WTC11 (cell line): Measurements from ENCODE around the gene GGA3. TPM values are rescaled to one million over a fixed set of nuclear protein-coding genes. Genes with fewer than 3 reads are reported as not detected.

Experiments used
- ATAC-seq: fragments of 200-7000 bp; cut with Tn5 transposase; 2 replicates; pipeline ENCODE4 v1.10.0; 2021; ENCODE audit warnings: mild to moderate bottlenecking, moderate library complexity
- CTCF ChIA-PET: fragments of 300-600 bp; sonication (Branson Sonifier 250); formaldehyde crosslinking; loops from one replicate; lab custom pipeline; 2021; ENCODE audit warnings: antibody characterized with exemption; lab: Charles Lee
- POLR2A ChIA-PET: fragments of 350-600 bp; sonication (Branson Sonifier 250); formaldehyde crosslinking; loops from one replicate; lab custom pipeline; 2021; ENCODE audit warnings: antibody characterized with exemption; lab: Charles Lee
- DNase-seq: peaks from one replicate; pipeline ENCODE4 v3.0.0; 2021; ENCODE audit warnings: low spot score
- H3K27ac Mint-ChIP-seq: 2 replicates; pipeline ENCODE4 v1.8.0; 2021; ENCODE audit warnings: mixed read lengths
- H3K27me3 Mint-ChIP-seq: 2 replicates; pipeline ENCODE4 v1.8.0; 2021; ENCODE audit warnings: low read depth, mild to moderate bottlenecking, moderate library complexity, mixed read lengths
- H3K36me3 Mint-ChIP-seq: 2 replicates; pipeline ENCODE4 v1.8.0; 2021; ENCODE audit warnings: mixed read lengths
- H3K4me1 Mint-ChIP-seq: 2 replicates; pipeline ENCODE4 v1.8.0; 2022; ENCODE audit warnings: mixed read lengths
- H3K4me3 Mint-ChIP-seq: 2 replicates; pipeline ENCODE4 v1.8.0; 2021; ENCODE audit warnings: mild to moderate bottlenecking, moderate library complexity, mixed read lengths
- H3K9me3 Mint-ChIP-seq: 2 replicates; pipeline ENCODE4 v1.8.0; 2021; ENCODE audit warnings: mixed read lengths
- AR ChIP-seq: fragments of 250-450 bp; sonication (Bioruptor Pico); IDR thresholded peaks from 2 replicates; pipeline ENCODE4 v1.9.0; 2021; ENCODE audit warnings: mild to moderate bottlenecking
- ATF3 ChIP-seq: sonication (generic); formaldehyde crosslinking; conservative IDR thresholded peaks from 2 replicates; pipeline ENCODE4 v1.8.1; 2022; ENCODE audit warnings: mild to moderate bottlenecking, missing genetic modification reagents
- E2F5 ChIP-seq: sonication (generic); formaldehyde crosslinking; IDR thresholded peaks from 2 replicates; pipeline ENCODE4 v1.8.1; 2022; ENCODE audit warnings: mild to moderate bottlenecking, moderate library complexity, missing genetic modification reagents
- EMX1 ChIP-seq: fragments of 250-450 bp; sonication (Bioruptor Pico); IDR thresholded peaks from 2 replicates; pipeline ENCODE4 v1.8.0; 2021; ENCODE audit warnings: mild to moderate bottlenecking
- ESRRA ChIP-seq: sonication (generic); formaldehyde crosslinking; IDR thresholded peaks from 2 replicates; pipeline ENCODE4 v1.8.1; 2022; ENCODE audit warnings: mild to moderate bottlenecking, missing genetic modification reagents, borderline replicate concordance
- FOXJ3 ChIP-seq: sonication (generic); formaldehyde crosslinking; IDR thresholded peaks from 2 replicates; pipeline ENCODE4 v1.9.0; 2021; ENCODE audit warnings: missing genetic modification reagents, mild to moderate bottlenecking, borderline replicate concordance
- FOXP1 ChIP-seq: sonication (generic); formaldehyde crosslinking; IDR thresholded peaks from 2 replicates; pipeline ENCODE4 v1.8.0; 2022; ENCODE audit warnings: missing genetic modification reagents, mild to moderate bottlenecking, moderate library complexity, borderline replicate concordance
- GRHL2 ChIP-seq: fragments of 250-450 bp; sonication (Bioruptor Pico); IDR thresholded peaks from 2 replicates; pipeline ENCODE4 v1.8.0; 2022; ENCODE audit warnings: mild to moderate bottlenecking, moderate library complexity; ENCODE audit not compliant: insufficient replicate concordance, severe bottlenecking
- GTF2I ChIP-seq: fragments of 250-450 bp; sonication (Bioruptor Pico); conservative IDR thresholded peaks from 2 replicates; pipeline ENCODE4 v1.4.0; 2021; ENCODE audit warnings: mild to moderate bottlenecking
- HMGXB4 ChIP-seq: sonication (generic); formaldehyde crosslinking; IDR thresholded peaks from 2 replicates; pipeline ENCODE4 v1.8.1; 2023; ENCODE audit warnings: mild to moderate bottlenecking, moderate library complexity, missing genetic modification reagents
- JAZF1 ChIP-seq: fragments of 250-450 bp; sonication (Bioruptor Pico); IDR thresholded peaks from 2 replicates; pipeline ENCODE4 v1.9.0; 2021; ENCODE audit warnings: moderate library complexity, mild to moderate bottlenecking, inconsistent platforms
- MAX ChIP-seq: sonication (generic); formaldehyde crosslinking; IDR thresholded peaks from 2 replicates; pipeline ENCODE4 v1.8.0; 2022; ENCODE audit warnings: mild to moderate bottlenecking, missing genetic modification reagents
- RORB ChIP-seq: fragments of 250-450 bp; sonication (Bioruptor Pico); IDR thresholded peaks from 2 replicates; pipeline ENCODE4 v1.9.0; 2021; ENCODE audit warnings: mild to moderate bottlenecking
- TEAD1 ChIP-seq: sonication (generic); formaldehyde crosslinking; IDR thresholded peaks from 2 replicates; pipeline ENCODE4 v1.8.0; 2022; ENCODE audit warnings: mild to moderate bottlenecking, missing genetic modification reagents
- USF1 ChIP-seq: sonication (generic); formaldehyde crosslinking; IDR thresholded peaks from 2 replicates; pipeline ENCODE4 v1.8.0; 2022; ENCODE audit warnings: mild to moderate bottlenecking, missing genetic modification reagents
- ZBTB21 ChIP-seq: sonication (generic); formaldehyde crosslinking; IDR thresholded peaks from 2 replicates; pipeline ENCODE4 v1.8.1; 2023; ENCODE audit warnings: mild to moderate bottlenecking, missing genetic modification reagents, borderline replicate concordance
- ZNF263 ChIP-seq: sonication (generic); formaldehyde crosslinking; IDR thresholded peaks from 2 replicates; pipeline ENCODE4 v1.8.1; 2022; ENCODE audit warnings: low read depth, mild to moderate bottlenecking, moderate library complexity, missing genetic modification reagents
- ZNF416 ChIP-seq: fragments of 250-450 bp; sonication (Bioruptor Pico); IDR thresholded peaks from 2 replicates; pipeline ENCODE4 v1.9.0; 2021; ENCODE audit warnings: mild to moderate bottlenecking, inconsistent platforms
- total RNA-seq: library from RNA; stranded (reverse); gene quantifications from 3 replicates; pipeline ENCODE4 v1.2.3, GENCODE V29; 2021
- TF ChIP-seq, protein P1 (sequence below): sonication (generic); formaldehyde crosslinking; IDR thresholded peaks from 2 replicates; pipeline ENCODE4 v1.8.1; 2022; ENCODE audit warnings: missing genetic modification reagents, borderline replicate concordance
- TF ChIP-seq, protein P2 (sequence below): sonication (generic); formaldehyde crosslinking; IDR thresholded peaks from 2 replicates; pipeline ENCODE4 v1.8.1; 2023; ENCODE audit warnings: mild to moderate bottlenecking, missing genetic modification reagents, borderline replicate concordance
- TF ChIP-seq, protein P3 (sequence below): sonication (generic); formaldehyde crosslinking; IDR thresholded peaks from 2 replicates; pipeline ENCODE4 v1.8.0; 2023; ENCODE audit warnings: mild to moderate bottlenecking, missing genetic modification reagents

Gene GGA3
- total RNA-seq, 1 experiment from 2014 or later = 66.9 TPM

DNA sequence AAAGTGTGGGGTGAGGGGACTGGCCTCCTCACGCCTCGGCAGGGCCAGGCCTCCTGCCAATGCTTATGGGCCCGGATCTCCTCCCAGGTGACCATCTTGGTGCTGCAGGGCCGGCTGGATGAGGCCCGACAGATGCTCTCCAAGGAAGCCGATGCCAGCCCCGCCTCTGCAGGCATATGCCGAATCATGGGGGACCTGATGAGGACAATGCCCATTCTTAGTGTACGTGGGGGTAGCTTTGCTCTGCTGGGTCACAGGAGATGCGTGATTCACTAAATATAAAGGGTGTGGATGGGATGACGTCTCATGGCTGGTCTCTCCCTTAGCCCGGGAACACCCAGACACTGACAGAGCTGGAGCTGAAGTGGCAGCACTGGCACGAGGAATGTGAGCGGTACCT lies 36.4 kb downstream of the GGA3 start:
- no peak for TF ChIP-seq ZNF416
- no peak for TF ChIP-seq USF1
- TF ChIP-seq HMGXB4 (CRISPR knock-in tag) = no peak
- TF ChIP-seq ATF3 = no peak
- TF ChIP-seq, protein P1, sequence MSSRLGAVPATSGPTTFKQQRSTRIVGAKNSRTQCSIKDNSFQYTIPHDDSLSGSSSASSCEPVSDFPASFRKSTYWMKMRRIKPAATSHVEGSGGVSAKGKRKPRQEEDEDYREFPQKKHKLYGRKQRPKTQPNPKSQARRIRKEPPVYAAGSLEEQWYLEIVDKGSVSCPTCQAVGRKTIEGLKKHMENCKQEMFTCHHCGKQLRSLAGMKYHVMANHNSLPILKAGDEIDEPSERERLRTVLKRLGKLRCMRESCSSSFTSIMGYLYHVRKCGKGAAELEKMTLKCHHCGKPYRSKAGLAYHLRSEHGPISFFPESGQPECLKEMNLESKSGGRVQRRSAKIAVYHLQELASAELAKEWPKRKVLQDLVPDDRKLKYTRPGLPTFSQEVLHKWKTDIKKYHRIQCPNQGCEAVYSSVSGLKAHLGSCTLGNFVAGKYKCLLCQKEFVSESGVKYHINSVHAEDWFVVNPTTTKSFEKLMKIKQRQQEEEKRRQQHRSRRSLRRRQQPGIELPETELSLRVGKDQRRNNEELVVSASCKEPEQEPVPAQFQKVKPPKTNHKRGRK (CRISPR knock-in tag) = no peak
- TF ChIP-seq GRHL2 (CRISPR knock-in tag) = no peak
- TF ChIP-seq MAX (CRISPR knock-in tag) = no peak
- TF ChIP-seq, protein P2, sequence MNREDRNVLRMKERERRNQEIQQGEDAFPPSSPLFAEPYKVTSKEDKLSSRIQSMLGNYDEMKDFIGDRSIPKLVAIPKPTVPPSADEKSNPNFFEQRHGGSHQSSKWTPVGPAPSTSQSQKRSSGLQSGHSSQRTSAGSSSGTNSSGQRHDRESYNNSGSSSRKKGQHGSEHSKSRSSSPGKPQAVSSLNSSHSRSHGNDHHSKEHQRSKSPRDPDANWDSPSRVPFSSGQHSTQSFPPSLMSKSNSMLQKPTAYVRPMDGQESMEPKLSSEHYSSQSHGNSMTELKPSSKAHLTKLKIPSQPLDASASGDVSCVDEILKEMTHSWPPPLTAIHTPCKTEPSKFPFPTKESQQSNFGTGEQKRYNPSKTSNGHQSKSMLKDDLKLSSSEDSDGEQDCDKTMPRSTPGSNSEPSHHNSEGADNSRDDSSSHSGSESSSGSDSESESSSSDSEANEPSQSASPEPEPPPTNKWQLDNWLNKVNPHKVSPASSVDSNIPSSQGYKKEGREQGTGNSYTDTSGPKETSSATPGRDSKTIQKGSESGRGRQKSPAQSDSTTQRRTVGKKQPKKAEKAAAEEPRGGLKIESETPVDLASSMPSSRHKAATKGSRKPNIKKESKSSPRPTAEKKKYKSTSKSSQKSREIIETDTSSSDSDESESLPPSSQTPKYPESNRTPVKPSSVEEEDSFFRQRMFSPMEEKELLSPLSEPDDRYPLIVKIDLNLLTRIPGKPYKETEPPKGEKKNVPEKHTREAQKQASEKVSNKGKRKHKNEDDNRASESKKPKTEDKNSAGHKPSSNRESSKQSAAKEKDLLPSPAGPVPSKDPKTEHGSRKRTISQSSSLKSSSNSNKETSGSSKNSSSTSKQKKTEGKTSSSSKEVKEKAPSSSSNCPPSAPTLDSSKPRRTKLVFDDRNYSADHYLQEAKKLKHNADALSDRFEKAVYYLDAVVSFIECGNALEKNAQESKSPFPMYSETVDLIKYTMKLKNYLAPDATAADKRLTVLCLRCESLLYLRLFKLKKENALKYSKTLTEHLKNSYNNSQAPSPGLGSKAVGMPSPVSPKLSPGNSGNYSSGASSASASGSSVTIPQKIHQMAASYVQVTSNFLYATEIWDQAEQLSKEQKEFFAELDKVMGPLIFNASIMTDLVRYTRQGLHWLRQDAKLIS (CRISPR knock-in tag) = no peak
- no peak for TF ChIP-seq FOXJ3 (CRISPR knock-in tag)
- TF ChIP-seq RORB (CRISPR knock-in tag) = no peak
- no peak for TF ChIP-seq GTF2I
- no peak for TF ChIP-seq E2F5 (CRISPR knock-in tag)
- no peak for TF ChIP-seq TEAD1
- no peak for TF ChIP-seq JAZF1
- TF ChIP-seq ESRRA (CRISPR knock-in tag) = no peak
- DNase-seq (no peak), ATAC-seq (no peak)
- ChIA-PET CTCF (interaction anchor here (1.7 to 3.0 kb wide), 2 partner anchors 16 to 111 kb away, joined by 7 to 18 read pairs; no protein-coding TSS in a partner anchor), POLR2A (no interaction called here)
- H3K4me3 Mint-ChIP-seq = no peak overlapping the region
- peaks cover 61% of the 10 kb centered on the region for H3K36me3 Mint-ChIP-seq
- H3K4me1 Mint-ChIP-seq = no peaks in the 10 kb centered on the region
- H3K27me3 Mint-ChIP-seq = no peaks in the 10 kb centered on the region; the same call in 1 of the 2 replicates
- H3K9me3 Mint-ChIP-seq = no peaks in the 10 kb centered on the region
- no peak overlapping the region for H3K27ac Mint-ChIP-seq

GRCh38 chr17:75219815-75220214 lies 41.6 kb downstream of the GGA3 start:
- ATAC-seq = no peak
- DNase-seq = no peak
- Mint-ChIP-seq H3K27ac (no peak overlapping the region), H3K4me3 (no peak overlapping the region), H3K27me3 (no peaks in the 10 kb centered on the region; the same call in 1 of the 2 replicates), H3K36me3 (peaks cover 54% of the 10 kb centered on the region), H3K9me3 (no peaks in the 10 kb centered on the region), H3K4me1 (no peaks in the 10 kb centered on the region)
- CTCF ChIA-PET = interaction anchor here (2.0 to 2.2 kb wide), 2 partner anchors 21 to 106 kb away, joined by 5 to 11 read pairs; no protein-coding TSS in a partner anchor
- POLR2A ChIA-PET = no interaction called here
- TF ChIP-seq, protein P3, sequence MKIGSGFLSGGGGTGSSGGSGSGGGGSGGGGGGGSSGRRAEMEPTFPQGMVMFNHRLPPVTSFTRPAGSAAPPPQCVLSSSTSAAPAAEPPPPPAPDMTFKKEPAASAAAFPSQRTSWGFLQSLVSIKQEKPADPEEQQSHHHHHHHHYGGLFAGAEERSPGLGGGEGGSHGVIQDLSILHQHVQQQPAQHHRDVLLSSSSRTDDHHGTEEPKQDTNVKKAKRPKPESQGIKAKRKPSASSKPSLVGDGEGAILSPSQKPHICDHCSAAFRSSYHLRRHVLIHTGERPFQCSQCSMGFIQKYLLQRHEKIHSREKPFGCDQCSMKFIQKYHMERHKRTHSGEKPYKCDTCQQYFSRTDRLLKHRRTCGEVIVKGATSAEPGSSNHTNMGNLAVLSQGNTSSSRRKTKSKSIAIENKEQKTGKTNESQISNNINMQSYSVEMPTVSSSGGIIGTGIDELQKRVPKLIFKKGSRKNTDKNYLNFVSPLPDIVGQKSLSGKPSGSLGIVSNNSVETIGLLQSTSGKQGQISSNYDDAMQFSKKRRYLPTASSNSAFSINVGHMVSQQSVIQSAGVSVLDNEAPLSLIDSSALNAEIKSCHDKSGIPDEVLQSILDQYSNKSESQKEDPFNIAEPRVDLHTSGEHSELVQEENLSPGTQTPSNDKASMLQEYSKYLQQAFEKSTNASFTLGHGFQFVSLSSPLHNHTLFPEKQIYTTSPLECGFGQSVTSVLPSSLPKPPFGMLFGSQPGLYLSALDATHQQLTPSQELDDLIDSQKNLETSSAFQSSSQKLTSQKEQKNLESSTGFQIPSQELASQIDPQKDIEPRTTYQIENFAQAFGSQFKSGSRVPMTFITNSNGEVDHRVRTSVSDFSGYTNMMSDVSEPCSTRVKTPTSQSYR (CRISPR knock-in tag) = no peak
- TF ChIP-seq EMX1 (CRISPR knock-in tag) = no peak
- TF ChIP-seq ZNF263 (CRISPR knock-in tag) = no peak
- no peak for TF ChIP-seq AR (CRISPR knock-in tag)
- no peak for TF ChIP-seq ZBTB21
- TF ChIP-seq FOXP1 (CRISPR knock-in tag) = no peak
- TF ChIP-seq JAZF1 = no peak
